ENCODE measurements around the gene IFIH1. TPM values are rescaled to one million over a fixed set of nuclear protein-coding genes. Genes with fewer than 3 reads are reported as not detected.

Gene IFIH1
- total and polyA plus RNA-seq, 2 of the 8 experiments (the other 6 are each of a cell fraction or from before 2014, with no cell fraction given), result 0.32 to 2.0 TPM

DNA sequence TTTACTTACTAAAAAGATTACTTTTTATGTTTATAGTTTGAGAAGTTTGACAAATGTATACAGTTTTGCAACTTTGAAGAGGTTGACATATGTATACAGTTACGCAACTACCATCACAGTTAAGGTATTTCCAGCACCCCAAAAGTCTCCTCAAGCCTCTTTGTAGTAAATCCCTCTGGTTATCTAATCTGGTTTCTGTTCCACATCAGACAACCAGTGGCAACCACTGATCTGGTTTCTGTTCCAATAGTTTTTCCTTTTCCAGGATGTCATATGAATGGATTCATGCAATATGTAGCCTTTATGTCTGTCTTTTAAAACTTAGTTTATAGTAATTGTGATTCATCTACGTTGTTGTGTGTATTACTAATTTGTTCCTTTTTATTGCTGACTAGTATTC lies 23.5 kb downstream of the IFIH1 start (continued):
- TF ChIP-seq SIX5 (IDR thresholded peaks at IDR 0.05; ENCODE audit: low read depth, low read length), result no peak
- no peak for TF ChIP-seq TAF1 (IDR thresholded peaks at IDR 0.05; ENCODE audit: low read depth, low read length)
- TF ChIP-seq POU5F1 (IDR thresholded peaks at IDR 0.05; ENCODE audit: low read depth, low read length), result no peak
- TF ChIP-seq, protein P1, sequence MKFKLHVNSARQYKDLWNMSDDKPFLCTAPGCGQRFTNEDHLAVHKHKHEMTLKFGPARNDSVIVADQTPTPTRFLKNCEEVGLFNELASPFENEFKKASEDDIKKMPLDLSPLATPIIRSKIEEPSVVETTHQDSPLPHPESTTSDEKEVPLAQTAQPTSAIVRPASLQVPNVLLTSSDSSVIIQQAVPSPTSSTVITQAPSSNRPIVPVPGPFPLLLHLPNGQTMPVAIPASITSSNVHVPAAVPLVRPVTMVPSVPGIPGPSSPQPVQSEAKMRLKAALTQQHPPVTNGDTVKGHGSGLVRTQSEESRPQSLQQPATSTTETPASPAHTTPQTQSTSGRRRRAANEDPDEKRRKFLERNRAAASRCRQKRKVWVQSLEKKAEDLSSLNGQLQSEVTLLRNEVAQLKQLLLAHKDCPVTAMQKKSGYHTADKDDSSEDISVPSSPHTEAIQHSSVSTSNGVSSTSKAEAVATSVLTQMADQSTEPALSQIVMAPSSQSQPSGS (IDR thresholded peaks at IDR 0.05; ENCODE audit: low read length), result no peak
- no peak for TF ChIP-seq JUND (IDR thresholded peaks at IDR 0.05; ENCODE audit: low read length)

Measured in H1 (cell line).